H1 (cell line): ENCODE measurements around the gene HIVEP2.

Source experiments
- CHD2 ChIP-seq: IDR thresholded peaks from 2 replicates; pipeline ENCODE4 v1.6.1; 2012; ENCODE audit warnings: low read length, improper control_type of control experiment
- CTCF ChIP-seq, 3 experiments: IDR thresholded peaks; 1 replicate in 2 of 3; 2 replicates in 1 of 3; pipeline versions ENCODE4 v1.5.1 to v1.6.1; 2011; ENCODE audit warnings: low read length in 3 of 3, mild to moderate bottlenecking in 3 of 3, inconsistent platforms in 2 of 3, low read depth in 1 of 3, moderate library complexity in 1 of 3; ENCODE audit not compliant: insufficient read depth in 1 of 3; ENCODE audit errors: control extremely low read depth in 1 of 3
- EP300 ChIP-seq, 2 experiments: IDR thresholded peaks; 1 replicate in 1 of 2; 2 replicates in 1 of 2; pipeline ENCODE4 v1.6.1; 2011 to 2012; ENCODE audit warnings: low read depth in 2 of 2, low read length in 2 of 2, mild to moderate bottlenecking in 2 of 2, borderline replicate concordance in 1 of 2, inconsistent platforms in 1 of 2, moderate library complexity in 1 of 2
- EZH2 ChIP-seq: fragments of 200-600 bp; sonication (generic); IDR thresholded peaks from 2 replicates; pipeline ENCODE4 v1.7.1; 2012; ENCODE audit warnings: low read depth, mild to moderate bottlenecking, moderate library complexity, low read length, inconsistent platforms; ENCODE audit not compliant: severe bottlenecking
- MAX ChIP-seq: IDR thresholded peaks from 2 replicates; pipeline ENCODE4 v1.6.1; 2012; ENCODE audit warnings: inconsistent platforms
- POLR2A ChIP-seq, 2 experiments: IDR thresholded peaks; 1 replicate in 1 of 2; 2 replicates in 1 of 2; pipeline ENCODE4 v1.6.1; 2011; ENCODE audit warnings: low read depth in 2 of 2, low read length in 2 of 2, mild to moderate bottlenecking in 2 of 2; ENCODE audit errors: control extremely low read depth in 1 of 2
- POLR2AphosphoS5 ChIP-seq: IDR thresholded peaks from 2 replicates; pipeline ENCODE4 v1.6.1; 2011; ENCODE audit warnings: low read depth, low read length
- RAD21 ChIP-seq, 2 experiments: IDR thresholded peaks in 1 of 2; conservative IDR thresholded peaks in 1 of 2; 2 replicates each; pipeline ENCODE4 v1.6.1; 2011; ENCODE audit warnings: low read depth in 2 of 2, low read length in 2 of 2, improper control_type of control experiment in 1 of 2, inconsistent platforms in 1 of 2, mild to moderate bottlenecking in 1 of 2, moderate library complexity in 1 of 2
- SIN3A ChIP-seq, 2 experiments: IDR thresholded peaks in 1 of 2; conservative IDR thresholded peaks in 1 of 2; 2 replicates each; pipeline ENCODE4 v1.6.1; 2011 to 2012; ENCODE audit warnings: low read length in 2 of 2, improper control_type of control experiment in 1 of 2, low read depth in 1 of 2, mild to moderate bottlenecking in 1 of 2
- SP1 ChIP-seq: IDR thresholded peaks from 2 replicates; pipeline ENCODE4 v1.6.1; 2011; ENCODE audit warnings: low read depth, low read length
- TAF1 ChIP-seq: IDR thresholded peaks from 2 replicates; pipeline ENCODE4 v1.6.1; 2011; ENCODE audit warnings: mild to moderate bottlenecking, low read depth, low read length
- USF2 ChIP-seq: IDR thresholded peaks from 2 replicates; pipeline ENCODE4 v1.6.1; 2011; ENCODE audit warnings: low read length, improper control_type of control experiment

GRCh38 chr6:142913511-142914047, 31.4 kb downstream of the HIVEP2 start:
- no peak for TF ChIP-seq EP300 (IDR thresholded peaks at IDR 0.05; ENCODE audit: borderline replicate concordance in 1 of 2, low read depth in 2 of 2, low read length in 2 of 2)
- no peak for TF ChIP-seq CTCF (IDR thresholded peaks at IDR 0.05; ENCODE audit: control extremely low read depth in 1 of 3, insufficient read depth in 1 of 3, low read depth in 1 of 3, low read length in 3 of 3)
- no peak for TF ChIP-seq MAX
- no peak for TF ChIP-seq SIN3A (conservative IDR thresholded peaks at IDR 0.05 in 1 of 2, IDR thresholded peaks at IDR 0.05 in 1 of 2; ENCODE audit: low read depth in 1 of 2, low read length in 2 of 2)
- no peak for TF ChIP-seq EZH2
- TF ChIP-seq RAD21 (IDR thresholded peaks at IDR 0.05 in 1 of 2, conservative IDR thresholded peaks at IDR 0.05 in 1 of 2; ENCODE audit: low read depth in 2 of 2, low read length in 2 of 2), result no peak
- TF ChIP-seq POLR2AphosphoS5, result no peak
- no peak for TF ChIP-seq POLR2A (IDR thresholded peaks at IDR 0.05; ENCODE audit: control extremely low read depth in 1 of 2, low read depth in 2 of 2, low read length in 2 of 2)
- no peak for TF ChIP-seq SP1
- no peak for TF ChIP-seq USF2
- no peak for TF ChIP-seq TAF1
- no peak for TF ChIP-seq CHD2
